GM10266 (cell line): Measurements from ENCODE around the gene CRPPA.

Experiments used
- DNase-seq: peaks from one replicate; pipeline ENCODE4 v3.0.0; 2012; ENCODE audit errors: extremely low spot score
- CTCF ChIP-seq: IDR thresholded peaks from 2 replicates; pipeline ENCODE4 v1.5.1; 2012; ENCODE audit warnings: mild to moderate bottlenecking, low read depth; ENCODE audit not compliant: control insufficient read depth, insufficient read depth; ENCODE audit errors: missing control alignments

Gene CRPPA

GRCh38 chr7:16432425-16432731 lies 11.0 kb upstream of the CRPPA start:
- no peak for TF ChIP-seq CTCF
- DNase-seq: no peak

DNA sequence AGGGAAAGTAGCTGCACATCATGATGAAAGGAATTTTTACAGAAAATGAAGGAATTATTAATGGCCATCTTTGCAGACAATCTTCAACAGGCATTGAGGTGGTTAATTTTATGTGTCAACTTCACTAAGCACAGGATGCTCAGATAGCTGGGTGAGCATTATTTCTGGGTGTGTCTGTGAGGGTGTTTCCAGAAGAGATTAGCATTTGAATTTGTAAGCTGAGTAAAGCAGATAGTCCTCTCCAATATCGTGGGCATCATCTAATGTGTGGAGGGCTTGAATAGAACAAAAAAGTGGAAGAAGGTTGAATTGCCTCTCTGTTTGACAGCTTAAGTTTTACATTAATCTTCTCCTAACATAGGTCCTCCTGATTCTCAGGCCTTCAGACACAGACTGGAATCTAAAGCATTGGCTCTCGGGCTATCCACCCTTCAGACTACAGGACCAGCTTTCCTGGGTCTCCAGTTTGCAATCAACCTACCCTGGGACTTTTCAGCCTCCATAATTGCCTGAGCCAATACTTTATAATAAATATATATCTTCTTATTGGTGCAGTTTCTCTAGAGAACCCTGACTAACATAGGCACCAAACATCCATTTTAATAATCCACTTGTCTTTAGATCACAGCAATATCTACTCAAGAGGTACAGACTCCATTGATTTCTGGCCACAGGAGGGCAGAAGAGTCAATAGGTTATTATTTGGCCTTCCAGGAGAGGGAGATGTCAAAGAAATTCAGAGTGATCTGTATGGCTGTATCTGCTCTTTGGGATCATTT lies 10.5 kb upstream of the CRPPA start:
- peak; percentile 28 for TF ChIP-seq CTCF
- peak; percentile 35 for DNase-seq

DNA sequence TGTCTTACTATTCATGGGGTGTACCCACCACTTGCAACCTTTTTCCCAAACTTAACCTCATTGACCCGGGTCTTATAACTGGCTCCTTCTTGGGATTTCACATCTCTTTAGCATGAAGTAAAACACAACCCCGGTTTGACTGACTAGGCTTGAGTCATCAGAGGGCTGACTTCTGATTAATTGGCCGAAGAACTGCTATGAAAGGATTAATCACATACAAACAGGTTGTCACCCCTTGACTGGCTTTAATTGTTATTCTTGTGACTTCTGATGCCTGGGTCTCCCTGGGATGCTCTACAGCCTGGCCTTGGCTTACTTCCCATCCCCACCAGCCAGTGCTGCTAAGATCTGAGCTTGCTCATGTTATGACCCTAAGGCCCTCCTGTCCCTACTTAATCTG lies 8.8 kb upstream of the CRPPA start:
- no peak for TF ChIP-seq CTCF
- no peak for DNase-seq

DNA sequence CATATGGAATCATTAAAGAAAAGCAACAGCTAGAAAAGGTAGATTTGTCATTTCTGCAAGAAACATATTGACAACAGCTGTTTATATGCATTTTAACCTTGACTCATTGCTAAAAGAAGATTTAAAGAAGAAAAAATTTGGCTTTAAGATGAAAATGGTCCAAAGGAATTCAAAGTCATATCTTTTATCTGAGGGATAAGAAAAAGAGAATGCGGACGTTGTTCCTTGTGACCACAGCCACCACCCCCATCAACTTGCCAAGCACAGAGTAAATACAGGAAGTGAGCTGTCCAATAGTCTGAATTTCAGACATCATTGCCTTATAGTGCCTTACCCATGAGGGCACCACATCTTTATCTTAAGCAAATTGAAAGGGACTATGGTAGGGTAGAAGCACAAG lies 7.3 kb upstream of the CRPPA start:
- no peak for TF ChIP-seq CTCF
- DNase-seq: no peak

- TF ChIP-seq CTCF: no peak
- no peak for DNase-seq
Measured at GRCh38 chr7:16428182-16428581, 6.8 kb upstream of the CRPPA start.

DNA sequence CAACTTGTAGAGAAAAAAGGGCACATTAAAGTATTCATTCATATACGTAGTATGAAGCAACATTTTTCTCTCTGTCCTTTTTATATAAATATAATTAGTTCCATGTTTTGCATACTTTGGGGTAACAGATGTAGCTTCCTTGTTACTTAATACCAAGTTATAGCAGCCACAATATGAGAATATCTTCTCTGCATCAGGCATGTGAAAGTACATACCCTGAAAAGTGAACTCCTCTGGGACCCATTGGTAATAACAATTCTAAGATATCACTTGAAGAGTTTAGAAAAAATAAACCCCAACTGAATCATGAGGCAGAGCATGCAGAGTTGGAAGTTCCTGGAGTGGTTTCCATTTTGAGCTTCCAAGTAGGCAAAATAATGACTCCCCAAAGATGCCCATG lies 2.4 kb upstream of the CRPPA start:
- no peak for TF ChIP-seq CTCF
- DNase-seq: no peak

- no peak for TF ChIP-seq CTCF
- no peak for DNase-seq
Measured at GRCh38 chr7:16422917-16423316, 1.6 kb upstream of the CRPPA start.
